H7 (cell line): ENCODE results near the gene C19orf38. TPM values are rescaled to one million over a fixed set of nuclear protein-coding genes. Genes with fewer than 3 reads are reported as not detected.

Experiments
- DNase-seq: peaks from one replicate; pipeline ENCODE4 v3.0.0; 2012
- H3K27me3 ChIP-seq: 2 replicates; pipeline ENCODE4 v1.6.0; 2011; ENCODE audit warnings: mild to moderate bottlenecking, low read length; ENCODE audit not compliant: control insufficient read depth, insufficient read depth
- H3K36me3 ChIP-seq: replicated peaks from 2 replicates; pipeline ENCODE4 v1.5.1; 2011; ENCODE audit warnings: low read length; ENCODE audit not compliant: control insufficient read depth, insufficient read depth
- H3K4me3 ChIP-seq: 2 replicates; pipeline ENCODE4 v1.5.1; 2011; ENCODE audit warnings: low read depth, mild to moderate bottlenecking, control low read depth, low read length, moderate library complexity; ENCODE audit not compliant: insufficient read depth
- total RNA-seq: library from RNA; depleted of rRNA; stranded (reverse); fragments of >200 nt; shearing (Covaris generic); gene quantifications from 2 replicates; pipeline ENCODE4 v1.2.3, GENCODE V29; 2014

Gene C19orf38
- total RNA-seq, 1 experiment from 2014 or later: 0.59 TPM

DNA sequence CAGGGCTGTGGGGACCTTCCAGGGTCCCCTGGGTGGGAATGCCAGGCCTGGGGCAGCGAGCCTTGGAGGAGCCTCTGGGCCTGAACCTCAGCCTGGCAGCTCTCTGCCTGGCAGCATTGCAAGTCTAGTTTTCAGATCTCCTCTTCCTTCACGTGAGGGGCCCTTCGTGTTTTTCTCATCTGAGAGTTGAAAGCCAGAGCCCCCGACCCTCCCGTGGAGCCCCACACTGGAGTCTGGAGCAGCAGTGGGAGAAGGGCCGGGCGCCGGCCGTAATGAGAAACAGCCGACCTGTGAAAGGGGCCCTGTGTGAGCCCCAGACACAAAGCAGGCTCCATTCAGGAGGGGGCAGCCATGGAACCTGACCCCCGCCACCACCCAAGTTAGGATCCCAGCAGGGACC is 31.5 kb upstream of the C19orf38 start:
- Histone ChIP-seq H3K36me3 (peaks cover 8% of the 10 kb centered on the region), H3K27me3 (no peaks in the 10 kb centered on the region), H3K4me3 (no peak overlapping the region)
- DNase-seq: no peak

- DNase-seq: no peak
- H3K36me3 ChIP-seq: peaks cover 11% of the 10 kb centered on the region
- H3K4me3 ChIP-seq: no peak overlapping the region
- no peaks in the 10 kb centered on the region for H3K27me3 ChIP-seq
Observed at GRCh38 chr19:10817291-10818038, 30.8 kb upstream of the C19orf38 start.

- no peak overlapping the region for H3K4me3 ChIP-seq
- peaks cover 11% of the 10 kb centered on the region for H3K36me3 ChIP-seq
- DNase-seq: no peak
- H3K27me3 ChIP-seq: no peaks in the 10 kb centered on the region
Observed at GRCh38 chr19:10818301-10819123, 29.7 kb upstream of the C19orf38 start.

- H3K36me3 ChIP-seq: peaks cover 16% of the 10 kb centered on the region
- no peak overlapping the region for H3K4me3 ChIP-seq
- H3K27me3 ChIP-seq: no peaks in the 10 kb centered on the region
- DNase-seq: no peak
Observed at GRCh38 chr19:10819124-10820060, 28.8 kb upstream of the C19orf38 start.

DNA sequence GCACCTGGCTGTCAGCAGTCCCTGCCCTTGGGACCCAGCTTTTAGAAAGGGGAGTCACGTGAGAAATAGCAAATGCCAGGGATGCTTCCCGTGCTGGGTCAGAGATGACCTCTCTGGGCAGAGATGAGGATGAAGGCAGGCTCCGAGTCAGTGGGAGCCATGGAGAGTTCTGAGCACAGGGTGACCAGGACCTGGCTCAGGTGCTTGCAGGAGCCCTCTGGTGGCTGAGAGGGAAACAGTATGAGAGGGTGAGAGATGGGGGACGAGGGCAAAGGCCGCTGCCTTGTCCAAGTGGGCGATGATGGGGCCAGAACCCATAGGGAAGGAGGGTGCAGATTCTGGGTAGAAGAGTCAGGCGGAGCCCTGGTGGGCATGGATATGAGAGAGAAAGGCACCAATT is 28.0 kb upstream of the C19orf38 start:
- peaks cover 20% of the 10 kb centered on the region for H3K36me3 ChIP-seq
- DNase-seq: peak; percentile 80
- H3K27me3 ChIP-seq: no peaks in the 10 kb centered on the region
- H3K4me3 ChIP-seq: no peak overlapping the region

- H3K27me3 ChIP-seq: no peaks in the 10 kb centered on the region
- H3K4me3 ChIP-seq: no peak overlapping the region
- DNase-seq: peak; percentile 30
- H3K36me3 ChIP-seq: peaks cover 24% of the 10 kb centered on the region
Observed at GRCh38 chr19:10823690-10824089, 24.5 kb upstream of the C19orf38 start.

GRCh38 chr19:10826231-10826630 is 22.0 kb upstream of the C19orf38 start:
- no peak overlapping the region for H3K4me3 ChIP-seq
- no peaks in the 10 kb centered on the region for H3K27me3 ChIP-seq
- peaks cover 18% of the 10 kb centered on the region for H3K36me3 ChIP-seq
- peak; percentile 21 for DNase-seq

DNA sequence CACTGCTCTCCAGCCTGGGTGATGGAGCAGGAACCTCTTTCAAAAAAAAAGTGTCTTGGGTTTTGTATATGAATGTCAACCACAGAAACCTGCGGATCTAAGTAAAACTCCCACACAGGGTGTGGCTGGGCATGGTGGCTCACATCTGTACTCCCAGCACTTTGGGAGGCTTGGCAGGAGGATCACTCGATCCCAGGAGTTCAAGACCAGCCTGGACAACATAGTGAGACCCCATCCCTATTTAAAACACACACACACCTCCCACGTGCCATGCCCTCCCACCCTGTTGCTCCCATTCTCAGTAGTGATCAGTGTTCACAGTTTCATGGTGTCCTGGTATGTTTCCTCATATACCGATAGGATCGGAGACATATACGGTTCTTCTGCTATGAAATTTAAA is 21.4 kb upstream of the C19orf38 start:
- no peak for DNase-seq
- peaks cover 17% of the 10 kb centered on the region for H3K36me3 ChIP-seq

DNA sequence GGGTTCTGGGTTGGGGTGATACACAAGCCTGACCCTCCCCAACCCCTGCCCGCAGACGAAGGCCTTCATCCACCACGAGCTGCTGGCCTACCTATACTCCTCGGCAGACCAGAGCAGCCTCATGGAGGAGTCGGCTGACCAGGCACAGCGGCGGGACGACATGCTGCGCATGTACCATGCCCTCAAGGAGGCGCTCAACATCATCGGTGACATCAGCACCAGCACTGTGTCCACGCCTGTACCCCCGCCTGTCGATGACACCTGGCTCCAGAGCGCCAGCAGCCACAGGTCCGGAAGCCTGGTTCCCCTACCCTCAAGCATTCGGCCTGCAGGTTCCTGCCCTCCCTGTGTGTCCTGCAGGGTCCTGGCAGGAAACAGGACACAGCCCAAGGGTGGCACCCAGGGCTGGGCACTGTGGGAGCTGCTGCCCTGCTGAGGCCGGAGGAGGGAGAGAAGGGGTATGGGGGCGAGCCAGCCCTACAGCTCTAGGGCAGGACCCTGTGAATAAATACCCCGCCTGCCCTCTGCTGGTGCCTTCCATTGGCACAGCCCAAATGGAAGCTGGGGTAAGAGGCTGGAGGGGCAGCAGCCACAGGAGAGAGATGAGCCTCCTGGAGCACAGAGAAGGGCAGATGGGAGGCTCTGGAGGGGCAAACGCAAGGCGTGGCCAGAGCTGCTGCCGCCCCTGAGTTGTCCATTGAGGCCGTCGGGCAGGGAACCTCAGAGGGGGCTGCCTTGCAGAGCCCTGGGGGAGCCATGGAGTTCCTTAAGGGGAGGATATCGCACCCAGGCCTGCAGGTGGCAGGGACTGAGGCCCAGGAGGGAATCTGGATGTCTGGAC is 19.0 kb upstream of the C19orf38 start:
- peak; percentile 82 for DNase-seq
- Histone ChIP-seq H3K4me3 (no peak overlapping the region), H3K27me3 (no peaks in the 10 kb centered on the region), H3K36me3 (peaks cover 17% of the 10 kb centered on the region)

More for the DNA sequence above, 21.4 kb upstream of the C19orf38 start:
- H3K4me3 ChIP-seq: no peak overlapping the region
- H3K27me3 ChIP-seq: no peaks in the 10 kb centered on the region

GRCh38 chr19:10829967-10830366 is 18.2 kb upstream of the C19orf38 start:
- Histone ChIP-seq H3K36me3 (peaks cover 13% of the 10 kb centered on the region), H3K4me3 (no peak overlapping the region), H3K27me3 (no peaks in the 10 kb centered on the region)
- DNase-seq: peak; percentile 55

DNA sequence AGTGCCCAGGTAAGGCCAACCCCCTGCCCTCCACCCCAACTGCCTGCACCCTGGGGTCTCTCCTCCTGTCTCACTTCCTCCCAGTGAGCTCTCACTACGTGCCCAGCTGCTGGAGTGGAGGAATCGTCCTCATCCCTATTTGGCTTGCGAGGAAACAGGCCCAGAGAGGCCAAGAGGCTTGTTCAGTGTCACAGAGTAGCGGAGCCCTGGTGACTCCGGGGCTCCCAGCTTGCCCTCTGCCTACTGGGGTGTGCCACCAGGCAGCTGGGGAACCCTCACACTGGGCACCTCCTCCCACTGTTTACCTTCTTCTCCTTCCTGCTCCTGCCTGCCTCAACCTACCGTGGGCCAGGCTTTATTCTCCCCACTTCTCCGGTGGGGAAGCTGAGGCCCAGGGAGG is 17.8 kb upstream of the C19orf38 start:
- H3K36me3 ChIP-seq: peaks cover 12% of the 10 kb centered on the region
- no peaks in the 10 kb centered on the region for H3K27me3 ChIP-seq
- no peak overlapping the region for H3K4me3 ChIP-seq
- DNase-seq: peak; percentile 39

GRCh38 chr19:10830931-10831779 is 17.1 kb upstream of the C19orf38 start:
- H3K36me3 ChIP-seq: peaks cover 10% of the 10 kb centered on the region
- no peaks in the 10 kb centered on the region for H3K27me3 ChIP-seq
- peak; percentile 57 for DNase-seq
- no peak overlapping the region for H3K4me3 ChIP-seq
